K562 (cell line): Measurements from ENCODE around the gene LIMK1. TPM values are rescaled to one million over a fixed set of nuclear protein-coding genes. Genes with fewer than 3 reads are reported as not detected.

ENCODE experiments used
- ARID1B ChIP-seq: fragments of 450-650 bp; IDR thresholded peaks from 2 replicates; pipeline ENCODE4 v1.6.1; 2016; ENCODE audit warnings: antibody characterized with exemption, mild to moderate bottlenecking, inconsistent platforms
- CBX8 ChIP-seq: fragments of 200-600 bp; sonication (generic); IDR thresholded peaks from 2 replicates; pipeline ENCODE4 v1.6.1; 2012; ENCODE audit warnings: borderline replicate concordance, mixed run types, low read depth, mild to moderate bottlenecking, moderate library complexity, mixed read lengths, low read length, control low read depth, inconsistent platforms; ENCODE audit not compliant: poor library complexity, severe bottlenecking; ENCODE audit errors: extremely low read depth
- CXXC5 ChIP-seq: fragments of 250-450 bp; sonication (Bioruptor Pico); IDR thresholded peaks from 2 replicates; pipeline ENCODE4 v1.8.0; 2022; ENCODE audit warnings: inconsistent platforms, mild to moderate bottlenecking, moderate library complexity
- ESRRA ChIP-seq: fragments of 450-650 bp; IDR thresholded peaks from 2 replicates; pipeline ENCODE4 v1.6.1; 2014; ENCODE audit warnings: low read depth, mild to moderate bottlenecking, moderate library complexity, borderline replicate concordance
- GABPA ChIP-seq: fragments of 200-800 bp; sonication (Bioruptor generic); conservative IDR thresholded peaks from 2 replicates; pipeline ENCODE4 v1.6.1; 2016; ENCODE audit warnings: low read depth, missing genetic modification characterization, missing compliant biosample characterization
- GATA2 ChIP-seq: sonication (generic); formaldehyde crosslinking; IDR thresholded peaks from 2 replicates; pipeline ENCODE4 v1.4.0; 2020; ENCODE audit warnings: mild to moderate bottlenecking, missing genetic modification reagents
- LEF1 ChIP-seq: fragments of 450-650 bp; IDR thresholded peaks from 2 replicates; pipeline ENCODE4 v1.6.1; 2016; ENCODE audit warnings: mild to moderate bottlenecking
- RB1 ChIP-seq: fragments of 450-650 bp; IDR thresholded peaks from 2 replicates; pipeline ENCODE4 v1.6.1; 2017; ENCODE audit warnings: low read depth, mild to moderate bottlenecking
- RCOR1 ChIP-seq, 2 experiments: IDR thresholded peaks; 2 replicates each; pipeline ENCODE4 v1.6.1; 2012; ENCODE audit warnings: low read depth in 2 of 2, low read length in 2 of 2, borderline replicate concordance in 1 of 2, improper control_type of control experiment in 1 of 2
- SOX6 ChIP-seq: fragments of 450-650 bp; IDR thresholded peaks from 2 replicates; pipeline ENCODE4 v1.6.1; 2014; ENCODE audit warnings: mild to moderate bottlenecking
- STAG1 ChIP-seq: sonication (generic); formaldehyde crosslinking; IDR thresholded peaks from 2 replicates; pipeline ENCODE4 v1.5.0; 2020; ENCODE audit warnings: missing genetic modification reagents, borderline replicate concordance
- STAT5A ChIP-seq: IDR thresholded peaks from 2 replicates; pipeline ENCODE4 v1.6.1; 2012; ENCODE audit warnings: low read length, inconsistent platforms, borderline replicate concordance
- TAF9B ChIP-seq: fragments of 450-650 bp; IDR thresholded peaks from 2 replicates; pipeline ENCODE4 v1.6.1; 2018; ENCODE audit warnings: mild to moderate bottlenecking; ENCODE audit not compliant: partially characterized antibody
- U2AF2 ChIP-seq: fragments of 200-400 bp; formaldehyde crosslinking; optimal IDR thresholded peaks from 2 replicates; pipeline ENCODE3; 2017; ENCODE audit warnings: low read depth, mild to moderate bottlenecking, low read length
- ZNF263 ChIP-seq: sonication (generic); formaldehyde crosslinking; IDR thresholded peaks from 2 replicates; pipeline ENCODE4 v1.8.0; 2022; ENCODE audit warnings: mild to moderate bottlenecking, missing genetic modification reagents, borderline replicate concordance
- ZNF507 ChIP-seq: conservative IDR thresholded peaks from 2 replicates; pipeline ENCODE4 v1.6.1; 2017; ENCODE audit warnings: missing genetic modification characterization, missing compliant biosample characterization
- polyA plus RNA-seq, 8 experiments: library from polyadenylated mRNA; depleted of rRNA in 4 of 8; stranded (reverse) in 5 of 8; unstranded in 3 of 8; fragments of >200 nt; fragmentation: Nextera tagmentation in 2 of 8; fragmentation: Illumina TruSeq in 1 of 8; extraction: Ambion mirVana in 2 of 8; extraction: Trizol in 1 of 8; gene quantifications; 2 replicates each; pipeline versions ENCODE4 v1.2.1 to v1.2.3, GENCODE V29; 2011 to 2014; ENCODE audit warnings: inconsistent platforms in 1 of 8, missing spikeins in 1 of 8
- total RNA-seq, 7 experiments: library from RNA; depleted of rRNA in 6 of 7; stranded (reverse); fragments of >200 nt in 6 of 7; fragmentation: Illumina TruSeq in 2 of 7; extraction: Trizol in 2 of 7; gene quantifications; 2 replicates each; pipeline versions ENCODE4 v1.2.1 to v1.2.3, GENCODE V29; 2011 to 2021; ENCODE audit warnings: low replicate concordance in 1 of 7
- TF ChIP-seq, protein P1 (sequence below), 2 experiments: fragments of 450-650 bp; formaldehyde crosslinking in 1 of 2; IDR thresholded peaks; 2 replicates each; pipeline versions ENCODE4 v1.4.0 to v1.6.1; 2014 to 2020; ENCODE audit warnings: mild to moderate bottlenecking in 2 of 2, borderline replicate concordance in 1 of 2, low read depth in 1 of 2
- TF ChIP-seq, protein P2 (sequence below): fragments of 450-650 bp; IDR thresholded peaks from 2 replicates; pipeline ENCODE4 v1.6.1; 2016; ENCODE audit warnings: antibody characterized with exemption

LIMK1 gene
- total and polyA plus RNA-seq, 9 of the 15 experiments (the other 6 are each of a cell fraction or from before 2014, with no cell fraction given) = 0.14 to 30.0 (median 15.9) TPM

DNA sequence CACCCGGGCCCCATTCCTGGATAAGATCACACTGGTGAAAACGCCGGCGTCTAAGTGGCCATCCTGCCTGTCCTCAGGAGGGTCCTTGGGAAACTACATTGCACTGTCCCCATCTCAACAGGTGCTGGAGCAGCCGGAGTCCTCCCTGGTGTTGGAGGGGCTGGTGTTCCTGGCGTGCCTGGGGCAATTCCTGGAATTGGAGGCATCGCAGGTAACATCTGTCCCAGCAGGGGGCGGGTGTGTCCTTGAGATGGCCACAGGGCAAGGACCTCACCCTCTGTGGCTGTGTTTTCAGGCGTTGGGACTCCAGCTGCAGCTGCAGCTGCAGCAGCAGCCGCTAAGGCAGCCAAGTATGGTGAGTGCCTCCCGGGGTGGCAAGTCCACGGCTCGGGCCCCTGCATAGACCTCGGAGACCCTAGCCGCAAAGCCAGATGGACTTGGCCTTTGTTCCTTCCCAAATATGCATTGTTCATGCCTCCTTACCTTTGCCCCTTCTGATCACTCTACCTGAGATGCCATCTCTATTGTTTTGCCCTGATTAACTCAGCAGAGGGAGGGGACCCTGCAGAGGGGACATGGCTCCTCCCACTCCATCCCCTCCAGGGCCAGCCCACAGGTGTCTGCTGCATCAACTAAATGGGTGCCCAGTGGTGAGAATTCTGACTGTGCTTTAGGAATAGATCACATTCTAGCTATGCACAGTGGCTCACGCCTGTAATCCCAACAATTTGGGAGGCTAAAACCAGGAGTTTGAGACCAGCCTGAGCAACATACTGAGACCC is 31.8 kb upstream of the LIMK1 start (continued):
- TF ChIP-seq, protein P1, sequence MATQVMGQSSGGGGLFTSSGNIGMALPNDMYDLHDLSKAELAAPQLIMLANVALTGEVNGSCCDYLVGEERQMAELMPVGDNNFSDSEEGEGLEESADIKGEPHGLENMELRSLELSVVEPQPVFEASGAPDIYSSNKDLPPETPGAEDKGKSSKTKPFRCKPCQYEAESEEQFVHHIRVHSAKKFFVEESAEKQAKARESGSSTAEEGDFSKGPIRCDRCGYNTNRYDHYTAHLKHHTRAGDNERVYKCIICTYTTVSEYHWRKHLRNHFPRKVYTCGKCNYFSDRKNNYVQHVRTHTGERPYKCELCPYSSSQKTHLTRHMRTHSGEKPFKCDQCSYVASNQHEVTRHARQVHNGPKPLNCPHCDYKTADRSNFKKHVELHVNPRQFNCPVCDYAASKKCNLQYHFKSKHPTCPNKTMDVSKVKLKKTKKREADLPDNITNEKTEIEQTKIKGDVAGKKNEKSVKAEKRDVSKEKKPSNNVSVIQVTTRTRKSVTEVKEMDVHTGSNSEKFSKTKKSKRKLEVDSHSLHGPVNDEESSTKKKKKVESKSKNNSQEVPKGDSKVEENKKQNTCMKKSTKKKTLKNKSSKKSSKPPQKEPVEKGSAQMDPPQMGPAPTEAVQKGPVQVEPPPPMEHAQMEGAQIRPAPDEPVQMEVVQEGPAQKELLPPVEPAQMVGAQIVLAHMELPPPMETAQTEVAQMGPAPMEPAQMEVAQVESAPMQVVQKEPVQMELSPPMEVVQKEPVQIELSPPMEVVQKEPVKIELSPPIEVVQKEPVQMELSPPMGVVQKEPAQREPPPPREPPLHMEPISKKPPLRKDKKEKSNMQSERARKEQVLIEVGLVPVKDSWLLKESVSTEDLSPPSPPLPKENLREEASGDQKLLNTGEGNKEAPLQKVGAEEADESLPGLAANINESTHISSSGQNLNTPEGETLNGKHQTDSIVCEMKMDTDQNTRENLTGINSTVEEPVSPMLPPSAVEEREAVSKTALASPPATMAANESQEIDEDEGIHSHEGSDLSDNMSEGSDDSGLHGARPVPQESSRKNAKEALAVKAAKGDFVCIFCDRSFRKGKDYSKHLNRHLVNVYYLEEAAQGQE (IDR thresholded peaks at IDR 0.05; ENCODE audit: borderline replicate concordance) = peak; percentile 70
- TF ChIP-seq, protein P1 (CRISPR knock-in tag; IDR thresholded peaks at IDR 0.05; ENCODE audit: low read depth) = no peak
- TF ChIP-seq SOX6 = 0 out of 2 replicates have a peak, but pooled peaks have one; percentile 40
- TF ChIP-seq U2AF2 = no peak
- no peak for TF ChIP-seq TAF9B
- peak; percentile 72 for TF ChIP-seq STAT5A
- TF ChIP-seq ZNF507 = no peak
- peak; percentile 52; the same call in 1 of the 2 replicates for TF ChIP-seq GATA2 (CRISPR knock-in tag)
- TF ChIP-seq ESRRA = peak; percentile 74; the same call in 1 of the 2 replicates
- TF ChIP-seq RCOR1 (IDR thresholded peaks at IDR 0.05; ENCODE audit: borderline replicate concordance in 1 of 2, low read depth in 2 of 2, low read length in 2 of 2) = peak in 1 of 2 experiments; percentile 17; a peak in 1 of 4 replicates
- peak; percentile 31; the same call in 1 of the 2 replicates for TF ChIP-seq ARID1B
- peak; percentile 53; the same call in 1 of the 2 replicates for TF ChIP-seq RB1
- no peak for TF ChIP-seq LEF1
- TF ChIP-seq, protein P2, sequence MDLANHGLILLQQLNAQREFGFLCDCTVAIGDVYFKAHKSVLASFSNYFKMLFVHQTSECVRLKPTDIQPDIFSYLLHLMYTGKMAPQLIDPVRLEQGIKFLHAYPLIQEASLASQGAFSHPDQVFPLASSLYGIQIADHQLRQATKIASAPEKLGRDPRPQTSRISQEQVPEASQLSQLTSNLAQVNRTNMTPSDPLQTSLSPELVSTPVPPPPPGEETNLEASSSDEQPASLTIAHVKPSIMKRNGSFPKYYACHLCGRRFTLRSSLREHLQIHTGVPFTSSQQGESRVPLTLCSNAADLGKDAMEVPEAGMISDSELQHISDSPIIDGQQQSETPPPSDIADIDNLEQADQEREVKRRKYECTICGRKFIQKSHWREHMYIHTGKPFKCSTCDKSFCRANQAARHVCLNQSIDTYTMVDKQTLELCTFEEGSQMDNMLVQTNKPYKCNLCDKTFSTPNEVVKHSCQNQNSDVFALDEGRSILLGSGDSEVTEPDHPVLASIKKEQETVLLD = peak; percentile 24; the same call in 1 of the 2 replicates
- peak; percentile 74; the same call in 1 of the 2 replicates for TF ChIP-seq ZNF263 (CRISPR knock-in tag)
- TF ChIP-seq STAG1 = peak; percentile 87; the same call in 1 of the 2 replicates
- 0 out of 2 replicates have a peak, but pooled peaks have one; percentile 11 for TF ChIP-seq CXXC5 (CRISPR knock-in tag)
- TF ChIP-seq GABPA = no peak
- TF ChIP-seq CBX8 = no peak
